Endothelial cell (in vitro differentiated cells): ENCODE data around the gene CLIP4. TPM values are rescaled to one million over a fixed set of nuclear protein-coding genes. Genes with fewer than 3 reads are reported as not detected.

Source experiments
- DNase-seq: peaks from one replicate; pipeline ENCODE4 v3.0.0; 2021; ENCODE audit warnings: low spot score
- H3K27ac Mint-ChIP-seq: one replicate; pipeline ENCODE4 v1.8.0; 2021; ENCODE audit warnings: mixed read lengths, inconsistent platforms; ENCODE audit not compliant: unreplicated experiment
- H3K27me3 Mint-ChIP-seq: one replicate; pipeline ENCODE4 v1.8.0; 2021; ENCODE audit warnings: mild to moderate bottlenecking, moderate library complexity, mixed read lengths, inconsistent platforms; ENCODE audit not compliant: unreplicated experiment
- H3K36me3 Mint-ChIP-seq: one replicate; pipeline ENCODE4 v1.8.0; 2021; ENCODE audit warnings: mild to moderate bottlenecking, low read depth, mixed read lengths, inconsistent platforms; ENCODE audit not compliant: unreplicated experiment
- H3K4me1 Mint-ChIP-seq: one replicate; pipeline ENCODE4 v1.8.0; 2021; ENCODE audit warnings: mild to moderate bottlenecking, mixed read lengths, inconsistent platforms; ENCODE audit not compliant: unreplicated experiment
- H3K4me3 Mint-ChIP-seq: one replicate; pipeline ENCODE4 v1.8.0; 2021; ENCODE audit warnings: mild to moderate bottlenecking, mixed read lengths, inconsistent platforms; ENCODE audit not compliant: unreplicated experiment
- H3K9me3 Mint-ChIP-seq: one replicate; pipeline ENCODE4 v1.8.0; 2021; ENCODE audit warnings: mixed read lengths, inconsistent platforms; ENCODE audit not compliant: unreplicated experiment
- total RNA-seq: library from RNA; stranded (reverse); fragmentation: NEBNext Ultra II Directional; extraction: Animal tissue kit (Norgen Biotek cat#: 25700); gene quantifications from one replicate; pipeline ENCODE4 v1.2.1, GENCODE V29; 2021; ENCODE audit not compliant: unreplicated experiment
- TF ChIP-seq, protein P1 (sequence below): fragments of 200-600 bp; sonication (generic); IDR thresholded peaks from one replicate; pipeline ENCODE4 v1.5.0; 2021; ENCODE audit warnings: antibody characterized with exemption; ENCODE audit not compliant: unreplicated experiment

The CLIP4 gene
- total RNA-seq, 1 donor from 2014 or later = 0.46 TPM

DNA sequence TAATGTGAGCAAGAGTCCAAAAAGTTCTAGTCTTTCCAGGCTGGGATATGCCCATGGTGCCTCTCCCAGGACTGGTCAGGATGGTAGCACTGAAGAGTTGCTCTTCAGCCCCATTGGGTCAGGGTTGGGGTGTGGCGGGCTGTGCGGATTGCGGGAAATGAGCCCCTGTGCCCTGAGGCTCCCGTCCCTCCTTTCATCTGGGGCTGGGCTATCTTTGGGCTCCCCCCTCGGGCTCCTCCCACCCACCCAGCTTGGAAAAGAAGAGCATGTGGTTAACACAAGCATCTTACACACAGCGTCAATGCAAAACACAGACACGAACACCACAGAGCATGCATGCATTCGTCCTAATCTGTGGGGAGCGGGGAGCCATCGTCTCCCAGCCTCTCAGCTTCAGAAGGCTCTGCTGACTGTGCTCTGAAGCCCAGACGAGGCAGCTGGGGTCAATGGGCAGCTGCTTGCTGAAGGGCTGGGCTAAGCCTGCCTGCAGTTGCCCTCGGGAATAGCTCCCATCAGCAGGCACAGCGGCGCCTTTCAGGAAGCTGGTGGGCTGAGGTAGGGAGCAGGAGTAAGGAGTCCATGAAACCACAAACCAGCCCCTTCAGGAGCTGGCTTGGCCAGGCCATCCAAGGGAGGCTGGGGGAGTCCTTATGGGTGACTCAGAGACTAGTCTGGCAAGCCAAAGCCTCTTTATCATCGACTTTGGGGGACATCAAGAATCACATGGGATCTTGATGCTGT lies 112.9 kb downstream of the CLIP4 start:
- TF ChIP-seq, protein P1, sequence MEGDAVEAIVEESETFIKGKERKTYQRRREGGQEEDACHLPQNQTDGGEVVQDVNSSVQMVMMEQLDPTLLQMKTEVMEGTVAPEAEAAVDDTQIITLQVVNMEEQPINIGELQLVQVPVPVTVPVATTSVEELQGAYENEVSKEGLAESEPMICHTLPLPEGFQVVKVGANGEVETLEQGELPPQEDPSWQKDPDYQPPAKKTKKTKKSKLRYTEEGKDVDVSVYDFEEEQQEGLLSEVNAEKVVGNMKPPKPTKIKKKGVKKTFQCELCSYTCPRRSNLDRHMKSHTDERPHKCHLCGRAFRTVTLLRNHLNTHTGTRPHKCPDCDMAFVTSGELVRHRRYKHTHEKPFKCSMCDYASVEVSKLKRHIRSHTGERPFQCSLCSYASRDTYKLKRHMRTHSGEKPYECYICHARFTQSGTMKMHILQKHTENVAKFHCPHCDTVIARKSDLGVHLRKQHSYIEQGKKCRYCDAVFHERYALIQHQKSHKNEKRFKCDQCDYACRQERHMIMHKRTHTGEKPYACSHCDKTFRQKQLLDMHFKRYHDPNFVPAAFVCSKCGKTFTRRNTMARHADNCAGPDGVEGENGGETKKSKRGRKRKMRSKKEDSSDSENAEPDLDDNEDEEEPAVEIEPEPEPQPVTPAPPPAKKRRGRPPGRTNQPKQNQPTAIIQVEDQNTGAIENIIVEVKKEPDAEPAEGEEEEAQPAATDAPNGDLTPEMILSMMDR = no peak
- Mint-ChIP-seq H3K9me3 (no peaks in the 10 kb centered on the region), H3K4me3 (no peak overlapping the region), H3K4me1 (no peaks in the 10 kb centered on the region), H3K27me3 (peaks cover 9% of the 10 kb centered on the region), H3K36me3 (no peaks in the 10 kb centered on the region), H3K27ac (no peak overlapping the region)
- DNase-seq = no peak

DNA sequence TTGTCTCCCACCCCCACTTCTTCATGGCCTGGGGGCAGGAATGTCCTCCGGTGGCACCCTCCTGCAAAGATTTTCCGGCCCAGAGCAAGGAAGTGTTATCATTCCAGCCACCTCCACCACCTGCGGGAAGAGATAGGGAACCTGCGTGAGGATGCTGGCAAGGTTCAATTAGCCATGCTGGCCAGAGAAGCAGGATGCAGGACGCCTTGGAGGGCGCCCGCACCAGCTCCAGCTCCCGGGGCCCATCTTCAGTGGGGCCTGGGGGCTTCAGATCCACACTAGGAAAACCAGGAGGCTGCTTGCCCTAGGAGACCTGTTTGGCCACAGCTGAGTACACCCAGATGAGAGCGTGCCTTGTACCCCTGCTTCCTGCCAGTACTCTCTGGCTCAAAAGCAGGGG lies 113.7 kb downstream of the CLIP4 start:
- TF ChIP-seq, protein P1 = no peak
- no peak for DNase-seq
- no peak overlapping the region for H3K27ac Mint-ChIP-seq
- H3K36me3 Mint-ChIP-seq = no peaks in the 10 kb centered on the region
- H3K9me3 Mint-ChIP-seq = no peaks in the 10 kb centered on the region
- H3K27me3 Mint-ChIP-seq = peaks cover 10% of the 10 kb centered on the region
- H3K4me3 Mint-ChIP-seq = no peak overlapping the region
- H3K4me1 Mint-ChIP-seq = no peaks in the 10 kb centered on the region

DNA sequence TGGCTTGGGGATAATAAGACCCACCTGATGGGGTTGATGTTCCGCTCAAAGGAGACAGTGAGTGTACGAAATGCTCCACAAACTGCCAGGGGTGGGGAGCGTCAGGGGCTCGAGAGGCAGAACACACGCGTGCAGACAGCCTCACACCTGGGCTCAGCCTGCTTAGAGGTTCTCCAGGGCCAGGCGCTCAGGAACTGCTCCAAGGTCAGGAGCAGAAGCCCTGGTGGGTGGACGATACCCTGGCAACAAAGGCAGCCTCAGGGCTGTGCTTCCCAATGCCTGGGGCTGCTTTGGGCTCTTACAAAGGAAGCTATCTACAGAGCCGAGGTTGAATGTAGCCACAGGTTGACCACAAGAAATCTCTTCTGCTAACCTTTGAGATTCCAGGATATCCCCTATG lies 114.4 kb downstream of the CLIP4 start:
- Mint-ChIP-seq H3K4me1 (no peaks in the 10 kb centered on the region), H3K27ac (no peak overlapping the region), H3K36me3 (no peaks in the 10 kb centered on the region), H3K9me3 (no peaks in the 10 kb centered on the region), H3K4me3 (no peak overlapping the region), H3K27me3 (peaks cover 7% of the 10 kb centered on the region)
- no peak for DNase-seq
- TF ChIP-seq, protein P1 = no peak

DNA sequence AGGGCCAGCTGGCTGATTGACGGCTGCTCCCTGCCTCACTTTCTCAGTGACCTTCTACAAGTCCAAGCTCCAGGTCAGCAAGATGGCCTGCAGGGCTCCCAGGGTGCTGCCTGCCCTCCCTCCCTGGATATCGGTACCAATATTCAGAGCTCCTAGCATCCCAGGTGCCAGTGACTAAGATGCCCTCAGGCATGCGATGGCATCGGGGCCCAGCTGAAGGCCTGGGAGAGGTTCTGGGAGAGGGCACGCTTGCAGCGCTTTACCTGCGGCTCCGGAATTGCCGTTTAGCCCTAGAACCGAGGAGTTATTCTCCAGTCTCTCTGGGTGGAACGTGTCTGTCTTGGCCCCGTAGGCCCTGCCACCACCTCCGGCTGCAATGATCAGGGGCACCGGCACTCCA lies 116.8 kb downstream of the CLIP4 start:
- Mint-ChIP-seq H3K27ac (no peak overlapping the region), H3K4me3 (no peak overlapping the region), H3K27me3 (peaks cover 2% of the 10 kb centered on the region), H3K4me1 (no peaks in the 10 kb centered on the region), H3K9me3 (no peaks in the 10 kb centered on the region), H3K36me3 (no peaks in the 10 kb centered on the region)
- no peak for DNase-seq
- TF ChIP-seq, protein P1 = no peak

DNA sequence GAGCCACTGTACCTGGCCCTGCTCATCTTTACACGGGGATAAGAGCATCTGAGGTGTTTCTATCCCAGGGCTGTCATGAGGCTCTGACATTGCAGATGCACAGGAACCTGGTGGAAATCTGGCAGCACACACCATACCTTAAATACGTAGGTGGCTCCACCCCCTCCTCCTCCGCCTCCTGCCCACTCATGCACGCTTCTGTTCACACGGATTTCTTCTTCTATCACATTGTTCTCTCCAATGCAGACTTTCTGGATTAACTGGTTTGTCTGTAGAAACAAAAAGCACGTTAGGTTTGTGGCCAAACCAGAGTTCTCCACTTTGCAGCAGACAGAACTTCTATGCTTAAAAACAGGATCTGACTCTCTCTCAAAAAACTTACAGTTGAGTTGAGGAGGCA lies 118.2 kb downstream of the CLIP4 start:
- no peak for DNase-seq
- Mint-ChIP-seq H3K27ac (no peak overlapping the region), H3K4me1 (no peaks in the 10 kb centered on the region), H3K36me3 (no peaks in the 10 kb centered on the region), H3K4me3 (no peak overlapping the region), H3K9me3 (no peaks in the 10 kb centered on the region), H3K27me3 (peaks cover 2% of the 10 kb centered on the region)
- TF ChIP-seq, protein P1 = no peak
